Measurements from ENCODE around the gene DUOX2. TPM values are rescaled to one million over a fixed set of nuclear protein-coding genes. Genes with fewer than 3 reads are reported as not detected.

DUOX2 gene
- total RNA-seq, 4 donors from 2014 or later: not detected

GRCh38 chr15:45112591-45113379 lies 1.2 kb downstream of the DUOX2 start:
- in situ Hi-C loops (cut with MboI; ENCODE audit: low sequenced_read_pairs in 4 of 4) (no loop called here), intact Hi-C loops (cut with DNase I; ENCODE audit: low total_unique reads) (no loop called here)
- Histone ChIP-seq H3K9me3 (no peaks in the 10 kb centered on the region), H3K27me3 (peaks cover 79 to 89% (median 87%) of the 10 kb centered on the region in 3 donors), H3K4me3 (peak overlapping the region in 1 of 4 donors; percentile 11), H3K36me3 (no peaks in the 10 kb centered on the region), H3K4me1 (peaks cover 6 to 15% of the 10 kb centered on the region in 2 donors), H3K27ac (no peak overlapping the region)
- ATAC-seq (no peak), DNase-seq (no peak)
- TF ChIP-seq CTCF (IDR thresholded peaks at IDR 0.05 in 4 of 5, conservative IDR thresholded peaks at IDR 0.05 in 1 of 5) (no peak), POLR2A (IDR thresholded peaks at IDR 0.05) (no peak)

GRCh38 chr15:45112143-45112590 lies 1.8 kb downstream of the DUOX2 start:
- no peaks in the 10 kb centered on the region for H3K9me3 ChIP-seq
- no peak overlapping the region for H3K27ac ChIP-seq
- peak overlapping the region in 1 of 4 donors; percentile 11 for H3K4me3 ChIP-seq
- H3K36me3 ChIP-seq: no peaks in the 10 kb centered on the region
- ATAC-seq (no peak), DNase-seq (no peak)
- intact Hi-C loops (cut with DNase I; ENCODE audit: low total_unique reads): no loop called here
- TF ChIP-seq CTCF (IDR thresholded peaks at IDR 0.05 in 4 of 5, conservative IDR thresholded peaks at IDR 0.05 in 1 of 5) (no peak), POLR2A (IDR thresholded peaks at IDR 0.05) (no peak)
- in situ Hi-C loops (cut with MboI; ENCODE audit: low sequenced_read_pairs in 4 of 4): no loop called here
- H3K4me1 ChIP-seq: peaks cover 3 to 14% of the 10 kb centered on the region in 2 donors
- H3K27me3 ChIP-seq: peaks cover 73 to 83% (median 82%) of the 10 kb centered on the region in 3 donors

GRCh38 chr15:45111390-45112142 lies 2.4 kb downstream of the DUOX2 start:
- ATAC-seq (no peak), DNase-seq (no peak)
- TF ChIP-seq POLR2A (IDR thresholded peaks at IDR 0.05) (no peak), CTCF (IDR thresholded peaks at IDR 0.05 in 4 of 5, conservative IDR thresholded peaks at IDR 0.05 in 1 of 5) (no peak)
- intact Hi-C loops (cut with DNase I; ENCODE audit: low total_unique reads) (no loop called here), in situ Hi-C loops (cut with MboI; ENCODE audit: low sequenced_read_pairs in 4 of 4) (no loop called here)
- no peaks in the 10 kb centered on the region for H3K9me3 ChIP-seq
- no peak overlapping the region for H3K27ac ChIP-seq
- H3K27me3 ChIP-seq: peaks cover 67 to 77% (median 76%) of the 10 kb centered on the region in 3 donors
- peaks cover 3 to 8% of the 10 kb centered on the region in 2 donors for H3K4me1 ChIP-seq
- H3K4me3 ChIP-seq: no peak overlapping the region
- H3K36me3 ChIP-seq: no peaks in the 10 kb centered on the region

DNA sequence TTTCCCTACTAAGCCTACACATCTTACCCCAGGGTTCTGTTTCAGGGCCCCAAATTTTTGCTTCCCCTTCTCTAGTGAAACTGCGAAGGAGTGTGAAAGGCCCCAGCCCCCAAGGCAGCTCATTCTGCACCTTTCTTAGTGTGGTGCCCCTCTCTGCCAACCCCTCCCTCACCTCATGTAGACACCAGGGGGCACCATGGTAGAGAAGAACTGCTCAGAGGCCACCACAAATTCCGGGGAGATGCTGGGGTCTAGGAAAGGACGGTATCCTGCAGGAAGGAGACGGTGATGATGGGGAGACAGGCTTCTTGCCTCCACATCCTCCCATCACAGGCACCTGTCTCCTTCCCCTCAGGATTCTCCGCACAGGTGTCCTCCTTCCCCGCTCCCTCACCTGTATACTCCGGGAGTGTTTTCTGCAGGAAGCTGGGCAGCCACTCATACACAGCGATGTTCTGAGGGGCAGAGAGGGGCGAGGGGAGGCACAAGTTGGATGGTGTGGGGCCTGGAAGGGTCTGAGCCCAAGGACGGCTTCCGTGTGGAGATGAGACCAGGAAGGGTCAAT lies 3.6 kb downstream of the DUOX2 start:
- in situ Hi-C loops (cut with MboI; ENCODE audit: low sequenced_read_pairs in 4 of 4) (no loop called here), intact Hi-C loops (cut with DNase I; ENCODE audit: low total_unique reads) (no loop called here)
- ATAC-seq (no peak), DNase-seq (no peak)
- Histone ChIP-seq H3K27me3 (peaks cover 56 to 65% (median 64%) of the 10 kb centered on the region in 3 donors), H3K4me1 (peaks cover 3 to 6% of the 10 kb centered on the region in 2 donors), H3K36me3 (no peaks in the 10 kb centered on the region), H3K4me3 (no peak overlapping the region), H3K27ac (no peak overlapping the region), H3K9me3 (no peaks in the 10 kb centered on the region)
- TF ChIP-seq POLR2A (IDR thresholded peaks at IDR 0.05): no peak
- no peak for TF ChIP-seq CTCF (IDR thresholded peaks at IDR 0.05 in 4 of 5, conservative IDR thresholded peaks at IDR 0.05 in 1 of 5)

All from gastrocnemius medialis (tissue), 4 donors.